Liver (tissue), 9 donors: ENCODE measurements around the gene U2AF1. TPM values are rescaled to one million over a fixed set of nuclear protein-coding genes. Genes with fewer than 3 reads are reported as not detected.
"Not testable (repeated sequence)": the region's sequence is repeated elsewhere in the genome, so short reads cannot be mapped to it uniquely, and the experiment has no call there.

Source experiments
- DNase-seq: peaks from one replicate; pipeline ENCODE4 v3.0.0-alpha.2; 2017; ENCODE audit warnings: low spot score
- H3K27ac ChIP-seq, 2 donors: one replicate each; pipeline ENCODE4 v1.7.0; 2013; ENCODE audit warnings: inconsistent platforms in 2 of 2, low read length in 2 of 2, control low read depth in 1 of 2, low read depth in 1 of 2, mild to moderate bottlenecking in 1 of 2
- H3K27me3 ChIP-seq, 4 donors: one replicate each; pipeline versions ENCODE4 v1.6.1 to v1.7.0; 2013; ENCODE audit warnings: low read length in 3 of 4, inconsistent platforms in 1 of 4, mild to moderate bottlenecking in 1 of 4, moderate library complexity in 1 of 4; ENCODE audit not compliant: control insufficient read depth in 4 of 4, insufficient read depth in 4 of 4
- H3K36me3 ChIP-seq, 4 donors: one replicate each; pipeline versions ENCODE4 v1.6.1 to v1.7.0; 2013; ENCODE audit warnings: low read length in 3 of 4, mild to moderate bottlenecking in 3 of 4, low read depth in 1 of 4, moderate library complexity in 1 of 4; ENCODE audit not compliant: control insufficient read depth in 4 of 4, insufficient read depth in 3 of 4
- H3K4me1 ChIP-seq, 4 donors: one replicate each; pipeline versions ENCODE4 v1.6.1 to v1.7.0; 2013; ENCODE audit warnings: low read length in 3 of 4, mild to moderate bottlenecking in 3 of 4, moderate library complexity in 1 of 4; ENCODE audit not compliant: control insufficient read depth in 4 of 4, insufficient read depth in 4 of 4
- H3K4me3 ChIP-seq, 3 donors: one replicate each; pipeline versions ENCODE4 v1.6.1 to v1.7.0; 2013; ENCODE audit warnings: low read length in 3 of 3, control low read depth in 1 of 3, low read depth in 1 of 3, mild to moderate bottlenecking in 1 of 3
- H3K9ac ChIP-seq, 2 donors: one replicate each; pipeline ENCODE4 v1.7.0; 2013; ENCODE audit warnings: low read length in 2 of 2, mild to moderate bottlenecking in 2 of 2, moderate library complexity in 2 of 2, control low read depth in 1 of 2, low read depth in 1 of 2
- H3K9me3 ChIP-seq, 4 donors: one replicate each; pipeline versions ENCODE4 v1.6.1 to v1.7.0; 2013; ENCODE audit warnings: low read length in 3 of 4; ENCODE audit not compliant: control insufficient read depth in 4 of 4
- WGBS: extraction: QIAGEN DNeasy Blood & Tissue Kit; methylation state at CpG from one replicate; pipeline ENCODE4 v1.1.7; 2013; 5-methylcytosine and 5-hydroxymethylcytosine counted together
- polyA plus RNA-seq, 2 donors: library from polyadenylated mRNA; stranded (reverse) in 1 of 2; unstranded in 1 of 2; fragments of 200-250 nt in 1 of 2; fragments of >200 nt in 1 of 2; fragmentation: Nextera tagmentation in 1 of 2; extraction: Ambion mirVana in 1 of 2; gene quantifications; one replicate each; pipeline versions ENCODE4 v1.2.1 to v1.2.3, GENCODE V29; 2013 to 2015
- total RNA-seq, 2 donors: library from RNA; depleted of rRNA; stranded (reverse); fragments of >200 nt; gene quantifications; one replicate each; pipeline ENCODE4 v1.2.3, GENCODE V29; 2014
- donor health status: healthy.
- donor health status: healthy.
- donor health status: healthy.
- donor health status: healthy.
- donor health status: healthy.

The U2AF1 gene
- total and polyA plus RNA-seq, 4 donors = 10.9 to 28.6 (median 16.5) TPM

DNA sequence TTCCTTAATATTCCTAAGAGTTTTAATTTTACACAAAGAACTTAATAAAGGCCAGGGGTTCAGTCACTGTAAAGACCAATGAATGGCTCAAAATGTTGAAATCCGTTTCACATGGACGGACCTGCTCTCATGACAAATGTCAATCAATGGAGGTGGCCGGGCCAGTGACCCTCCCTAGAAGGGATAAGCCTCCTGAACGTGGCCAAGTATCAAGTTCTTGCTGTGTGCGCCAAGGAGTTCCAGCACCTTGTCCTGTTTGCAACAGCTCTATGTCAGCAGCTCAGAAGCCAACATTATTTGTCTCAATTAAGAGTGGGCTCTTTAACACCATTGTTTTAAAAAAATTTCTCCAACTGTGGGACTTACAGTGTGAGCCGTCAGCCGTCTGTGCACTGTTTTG lies 6.4 kb downstream of the U2AF1 start:
- not testable (repeated sequence) for H3K4me1 ChIP-seq, H3K4me3 ChIP-seq, H3K9ac ChIP-seq, H3K27me3 ChIP-seq, H3K27ac ChIP-seq, H3K36me3 ChIP-seq, H3K9me3 ChIP-seq, DNase-seq
- no CpG with 5 or more reads among the region's 7 CpGs for WGBS

DNA sequence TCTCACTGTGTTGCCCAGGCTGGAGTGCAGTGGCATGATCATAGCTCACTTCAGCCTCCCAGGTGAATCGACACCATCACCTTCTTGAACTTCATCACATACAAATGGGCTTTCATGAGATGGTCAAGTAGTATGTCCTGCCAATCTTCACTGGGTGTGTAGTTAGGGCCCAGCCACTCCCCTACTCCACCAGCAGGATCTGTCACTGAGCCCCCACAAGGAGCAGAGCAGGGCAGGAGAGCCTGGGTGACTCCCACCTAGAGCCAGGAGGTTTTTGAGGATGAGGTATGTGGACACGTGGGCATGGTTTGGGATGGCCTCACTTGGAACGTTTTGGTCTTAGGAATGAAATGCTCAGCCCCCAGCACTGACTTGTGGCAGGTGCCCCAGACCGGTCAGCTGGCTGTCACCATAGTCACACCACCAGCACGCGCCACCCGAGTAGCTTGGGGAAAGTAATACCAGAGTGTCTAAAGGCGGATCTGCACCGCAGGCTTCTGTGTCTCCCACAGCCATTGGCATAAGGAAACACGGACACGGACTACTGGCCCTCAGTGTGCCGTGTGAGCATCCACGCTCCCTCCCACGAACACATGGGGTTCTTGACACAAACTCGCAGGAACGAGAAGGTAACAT lies 15.3 kb downstream of the U2AF1 start:
- H3K9me3 ChIP-seq, H3K36me3 ChIP-seq, DNase-seq, H3K4me3 ChIP-seq, H3K4me1 ChIP-seq, H3K27ac ChIP-seq, H3K27me3 ChIP-seq, H3K9ac ChIP-seq: not testable (repeated sequence)
- WGBS = no CpG with 5 or more reads among the region's 16 CpGs

DNA sequence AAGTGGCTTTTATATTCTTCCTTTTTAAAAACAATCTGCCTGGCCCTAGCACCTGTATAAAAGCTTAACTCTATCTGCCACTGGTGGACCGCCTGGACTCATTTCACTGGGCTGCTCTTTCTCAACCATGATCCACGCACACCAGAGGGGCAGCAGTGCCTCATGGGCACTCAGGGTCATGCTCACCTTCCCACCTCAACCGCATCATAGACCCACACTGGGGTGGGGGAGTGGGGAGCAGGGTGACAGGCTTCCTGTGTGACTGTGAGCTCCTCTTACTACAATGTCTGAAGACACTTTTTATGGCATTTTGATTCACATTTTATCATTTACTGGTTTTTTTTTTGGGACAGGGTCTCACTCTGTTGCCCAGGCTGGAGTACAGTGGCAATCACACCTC lies 16.4 kb downstream of the U2AF1 start:
- H3K27ac ChIP-seq, H3K9me3 ChIP-seq, H3K4me1 ChIP-seq, DNase-seq, H3K4me3 ChIP-seq, H3K9ac ChIP-seq, H3K36me3 ChIP-seq, H3K27me3 ChIP-seq: not testable (repeated sequence)
- 88% methylated on average over 1 of the region's 3 CpGs for WGBS

- H3K9ac ChIP-seq, H3K4me3 ChIP-seq, DNase-seq, H3K27ac ChIP-seq, H3K36me3 ChIP-seq, H3K9me3 ChIP-seq, H3K27me3 ChIP-seq, H3K4me1 ChIP-seq: not testable (repeated sequence)
- no CpG with 5 or more reads among the region's 17 CpGs for WGBS
Observed at GRCh38 chr21:43089463-43089862, 17.9 kb downstream of the U2AF1 start.

DNA sequence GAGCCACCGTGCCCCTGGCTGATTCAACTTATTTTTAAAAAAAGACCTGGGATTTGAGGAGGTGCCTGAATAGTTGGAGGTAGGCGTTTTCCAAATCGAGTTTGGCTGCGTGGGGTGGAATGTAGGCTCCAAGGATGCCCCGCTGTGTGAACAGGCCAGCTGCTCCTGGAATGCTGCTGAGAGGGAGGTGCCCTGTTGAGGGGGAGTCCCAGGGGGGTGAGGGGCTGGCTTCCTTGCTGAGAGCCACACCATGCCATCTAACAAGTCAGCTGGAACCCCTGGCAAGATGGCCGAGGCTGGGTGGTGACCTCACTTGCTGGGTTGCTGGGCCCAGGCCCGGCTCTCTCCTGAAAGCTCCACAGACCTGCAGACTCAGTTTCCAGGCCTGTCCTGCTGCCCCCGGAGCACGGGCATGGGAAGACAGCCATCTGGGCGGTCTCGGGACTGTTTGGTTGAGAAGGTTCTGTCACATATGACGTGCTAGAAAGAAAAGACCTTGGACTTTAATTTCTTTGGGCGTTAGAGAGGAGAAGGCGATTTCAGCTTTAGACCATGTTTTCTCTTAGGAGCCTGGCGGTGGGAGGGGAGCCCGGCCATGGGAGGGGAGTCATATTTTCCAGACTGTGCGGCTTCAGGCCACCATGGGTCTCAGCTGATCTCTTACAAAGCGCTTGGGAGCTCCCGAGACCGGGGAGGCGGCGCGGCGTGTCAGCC lies 24.6 kb downstream of the U2AF1 start:
- WGBS = no CpG with 5 or more reads among the region's 24 CpGs
- H3K9me3 ChIP-seq, H3K27ac ChIP-seq, H3K4me1 ChIP-seq, H3K4me3 ChIP-seq, DNase-seq, H3K9ac ChIP-seq, H3K27me3 ChIP-seq, H3K36me3 ChIP-seq: not testable (repeated sequence)

- H3K9me3 ChIP-seq, H3K4me3 ChIP-seq, DNase-seq, H3K4me1 ChIP-seq, H3K27me3 ChIP-seq, H3K36me3 ChIP-seq, H3K9ac ChIP-seq, H3K27ac ChIP-seq: not testable (repeated sequence)
- 32% methylated on average over 12 of the region's 28 CpGs for WGBS
Observed at GRCh38 chr21:43076643-43077042, 30.7 kb downstream of the U2AF1 start.

GRCh38 chr21:43076023-43076637 lies 31.2 kb downstream of the U2AF1 start:
- H3K36me3 ChIP-seq, DNase-seq, H3K4me3 ChIP-seq, H3K4me1 ChIP-seq, H3K27ac ChIP-seq, H3K9me3 ChIP-seq, H3K27me3 ChIP-seq, H3K9ac ChIP-seq: not testable (repeated sequence)
- WGBS = no CpG with 5 or more reads among the region's 77 CpGs

GRCh38 chr21:43075170-43076022 lies 32.0 kb downstream of the U2AF1 start, which contains the start of gene CBS:
Gene CBS (minus strand): TSS chr21:43075835. CDS start chr21:43072193, 3,642 bp downstream.
- not testable (repeated sequence) for H3K4me1 ChIP-seq, DNase-seq, H3K36me3 ChIP-seq, H3K27me3 ChIP-seq, H3K9me3 ChIP-seq, H3K4me3 ChIP-seq, H3K9ac ChIP-seq, H3K27ac ChIP-seq
- no CpG with 5 or more reads among the region's 84 CpGs for WGBS
